HG02623 (cell line): ENCODE measurements around the gene SLC35F4.

Source experiments
- ATAC-seq: cut with Tn5 transposase; IDR thresholded peaks from one replicate; pipeline ENCODE4 v1.9.1; 2021; ENCODE audit warnings: moderate library complexity; ENCODE audit not compliant: unreplicated experiment

Gene SLC35F4

DNA sequence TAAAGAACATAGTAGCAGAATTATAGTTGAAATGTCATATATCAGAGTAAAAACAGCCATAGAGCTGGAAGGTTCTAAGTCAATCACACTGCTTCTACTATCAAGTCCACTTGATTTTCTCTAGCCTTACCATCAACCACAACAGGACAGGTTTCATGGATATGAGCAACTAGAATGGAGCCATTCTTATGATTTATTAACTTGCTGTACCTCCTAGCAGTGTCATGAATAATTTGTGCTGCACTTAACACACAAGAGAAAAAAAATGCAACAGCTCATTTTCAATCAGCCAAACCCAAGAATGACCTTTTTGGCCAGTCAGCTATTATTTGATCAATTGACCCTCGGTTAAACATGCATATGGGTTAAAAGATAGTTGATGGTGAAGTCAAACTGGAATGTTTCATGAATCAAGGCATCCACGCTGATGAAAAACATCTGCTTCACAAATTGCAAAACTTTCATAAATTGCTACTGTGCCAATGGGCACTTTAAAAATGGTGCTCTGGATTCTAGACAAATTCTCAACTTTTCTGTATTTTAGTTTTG lies 316.8 kb downstream of the SLC35F4 start:
- ATAC-seq = no peak

DNA sequence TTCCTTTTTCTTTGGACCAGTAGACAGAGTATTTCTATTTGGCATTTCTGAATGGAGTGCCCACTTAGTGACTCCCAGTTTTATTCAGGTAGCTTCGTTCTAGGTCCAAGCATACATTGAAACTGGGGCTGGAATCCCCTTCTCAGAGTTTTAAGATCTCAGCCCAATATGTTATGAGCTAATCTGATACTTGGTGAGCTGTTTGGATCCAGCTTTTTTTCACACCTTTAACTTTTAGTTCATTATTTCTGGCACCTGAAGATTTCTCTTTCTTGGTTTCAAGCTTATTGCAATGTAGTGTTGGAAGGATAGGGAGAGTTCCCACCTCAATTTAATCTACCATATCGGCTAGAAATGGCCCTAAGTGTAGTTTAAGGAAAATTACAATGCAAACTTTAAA lies 318.8 kb downstream of the SLC35F4 start:
- no peak for ATAC-seq

DNA sequence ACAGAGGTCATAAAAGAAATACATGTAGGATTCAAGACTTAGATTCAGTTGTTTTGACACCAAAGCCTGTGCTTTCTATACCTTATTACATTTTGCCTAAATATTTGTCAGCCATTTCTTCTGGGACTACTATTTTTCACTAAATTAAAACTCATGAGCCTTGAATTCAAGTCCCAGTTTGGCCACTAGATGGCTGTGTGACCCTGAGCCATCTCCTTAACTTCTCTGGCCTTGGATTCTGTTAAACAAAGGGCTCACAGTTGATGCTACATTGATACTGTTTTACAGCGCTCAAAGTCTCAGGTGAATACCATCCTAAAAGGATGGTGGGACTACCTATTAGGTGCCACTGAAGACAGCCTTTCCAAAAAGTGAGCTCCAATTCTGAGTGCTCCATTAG lies 332.7 kb downstream of the SLC35F4 start:
- ATAC-seq = no peak

DNA sequence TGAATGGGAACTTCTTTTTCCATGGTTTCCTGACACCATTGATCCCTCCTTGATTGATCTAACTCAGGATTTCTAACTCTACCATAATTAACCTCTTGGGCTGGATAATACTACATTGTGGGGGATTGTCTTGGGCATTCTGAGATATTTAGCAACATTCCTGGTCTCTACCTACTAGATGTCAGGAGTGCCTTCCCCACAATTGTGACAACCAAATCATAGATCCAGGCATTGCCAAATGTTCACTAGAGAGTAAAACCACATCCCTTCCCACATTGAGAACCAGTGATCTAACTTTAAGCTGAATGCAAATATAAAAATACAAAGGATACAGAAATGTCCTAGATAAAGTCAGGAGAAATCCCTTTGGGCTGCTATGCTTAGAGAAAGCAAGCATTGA lies 335.3 kb downstream of the SLC35F4 start:
- ATAC-seq = no peak

DNA sequence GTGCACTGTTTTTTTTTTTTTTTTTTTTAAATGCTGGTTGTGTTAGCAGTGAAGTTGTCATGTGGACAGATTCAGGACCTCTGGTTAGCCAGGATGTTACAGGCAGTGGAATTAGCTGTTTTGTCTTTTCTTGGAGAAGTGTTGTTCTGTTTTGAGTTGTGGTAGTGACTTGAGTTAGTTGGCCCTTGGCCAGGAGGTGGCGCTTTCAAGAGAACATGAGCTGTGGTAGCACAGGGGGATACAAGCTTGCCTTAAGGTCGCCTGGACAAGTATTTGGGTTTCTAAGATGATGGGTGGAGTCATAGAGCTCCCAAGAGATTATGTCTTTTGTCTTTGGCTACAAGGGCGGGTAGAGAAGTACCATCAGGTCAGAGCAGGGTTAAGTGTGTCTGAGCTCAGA lies 338.9 kb downstream of the SLC35F4 start:
- ATAC-seq = no peak

DNA sequence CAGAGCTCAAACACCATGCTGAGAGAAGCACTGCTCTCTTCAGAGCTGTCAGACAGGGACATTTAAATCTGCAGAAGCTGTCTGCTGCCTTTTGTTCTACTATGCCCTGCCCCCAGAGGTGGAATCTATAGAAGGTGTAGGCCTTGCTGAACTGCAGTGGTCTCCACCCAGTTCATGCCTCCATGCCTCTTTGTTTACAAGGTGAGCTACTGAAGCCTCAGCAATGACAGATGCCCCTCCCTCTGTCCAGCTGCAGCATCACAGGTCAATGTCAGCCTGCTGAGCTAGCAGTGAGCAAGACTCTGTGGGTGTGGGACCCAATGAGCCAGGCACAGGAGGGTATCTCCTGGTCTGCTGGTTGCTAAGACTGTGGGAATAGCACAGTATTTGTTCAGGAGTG lies 346.8 kb downstream of the SLC35F4 start:
- ATAC-seq = no peak
